CD4-positive, alpha-beta T cell treated with Interleukin-1 beta for 1 hour (primary cell): ENCODE data around the gene PSMB2.

ENCODE experiments used
- DNase-seq, 2 donors: peaks; one replicate each; pipeline ENCODE4 v3.0.0-alpha.2; 2020 to 2022

The PSMB2 gene

GRCh38 chr1:35555601-35556477, 85.5 kb downstream of the PSMB2 start:
- DNase-seq, result no peak

- DNase-seq, result no peak
These were observed 86.1 kb downstream of the PSMB2 start for GRCh38 chr1:35555212-35555584.

- no peak for DNase-seq
These were observed 86.8 kb downstream of the PSMB2 start for GRCh38 chr1:35554266-35555211.

GRCh38 chr1:35553851-35554250, 87.5 kb downstream of the PSMB2 start:
- no peak for DNase-seq
